Neuronal stem cell (in vitro differentiated cells): ENCODE measurements around the gene TPK1.

ENCODE experiments used
- DNase-seq: peaks from one replicate; pipeline ENCODE4 v3.0.0-alpha.2; 2013; ENCODE audit warnings: low spot score
- H2AFZ ChIP-seq: one replicate; pipeline ENCODE4 v1.6.1; 2013; ENCODE audit warnings: mild to moderate bottlenecking, low read length, inconsistent platforms
- H2AK5ac ChIP-seq: 2 replicates; pipeline ENCODE4 v1.6.1; 2013; ENCODE audit warnings: low read depth, mild to moderate bottlenecking, inconsistent platforms, low read length, moderate library complexity, mixed read lengths
- H2BK120ac ChIP-seq: 2 replicates; pipeline ENCODE4 v1.6.1; 2013; ENCODE audit warnings: low read depth, mild to moderate bottlenecking, inconsistent platforms, low read length, moderate library complexity, mixed read lengths
- H2BK12ac ChIP-seq: one replicate; pipeline ENCODE4 v1.6.1; 2013; ENCODE audit warnings: low read length, inconsistent platforms
- H2BK15ac ChIP-seq: 2 replicates; pipeline ENCODE4 v1.6.1; 2013; ENCODE audit warnings: mild to moderate bottlenecking, low read length, inconsistent platforms, mixed read lengths
- H2BK5ac ChIP-seq: one replicate; pipeline ENCODE4 v1.6.1; 2013; ENCODE audit warnings: inconsistent platforms, mild to moderate bottlenecking, low read length, moderate library complexity
- H3K14ac ChIP-seq: one replicate; pipeline ENCODE4 v1.6.1; 2013; ENCODE audit warnings: low read length, inconsistent platforms
- H3K18ac ChIP-seq: 2 replicates; pipeline ENCODE4 v1.6.1; 2013; ENCODE audit warnings: low read length, inconsistent platforms
- H3K23ac ChIP-seq: 2 replicates; pipeline ENCODE4 v1.6.1; 2013; ENCODE audit warnings: low read depth, mild to moderate bottlenecking, mixed read lengths, low read length, inconsistent platforms; ENCODE audit not compliant: poor library complexity
- H3K27ac ChIP-seq: replicated peaks from 3 replicates; pipeline ENCODE4 v1.5.1; 2013; ENCODE audit warnings: low read length, inconsistent platforms
- H3K27me3 ChIP-seq, 3 experiments: 2 replicates each; pipeline ENCODE4 v1.6.1; 2013; ENCODE audit warnings: low read length in 3 of 3, mild to moderate bottlenecking in 2 of 3, inconsistent platforms in 1 of 3, low read depth in 1 of 3, mixed read lengths in 1 of 3, moderate library complexity in 1 of 3; ENCODE audit not compliant: control insufficient read depth in 3 of 3, insufficient read depth in 3 of 3
- H3K36me3 ChIP-seq, 2 donors: replicated peaks in 1 of 2; 2 replicates each; pipeline ENCODE4 v1.6.1; 2013; ENCODE audit warnings: low read length in 2 of 2; ENCODE audit not compliant: control insufficient read depth in 2 of 2, insufficient read depth in 2 of 2
- H3K4ac ChIP-seq: 2 replicates; pipeline ENCODE4 v1.6.1; 2013; ENCODE audit warnings: inconsistent platforms, mild to moderate bottlenecking, low read length, moderate library complexity
- H3K4me1 ChIP-seq, 2 donors: 1 replicate in 1 of 2; 2 replicates in 1 of 2; pipeline ENCODE4 v1.6.1; 2013; ENCODE audit warnings: low read length in 2 of 2, low read depth in 1 of 2; ENCODE audit not compliant: control insufficient read depth in 2 of 2, insufficient read depth in 1 of 2
- H3K4me2 ChIP-seq: one replicate; pipeline ENCODE4 v1.6.1; 2013; ENCODE audit warnings: mild to moderate bottlenecking, low read length, inconsistent platforms; ENCODE audit not compliant: insufficient read depth, poor library complexity, severe bottlenecking
- H3K4me3 ChIP-seq, 2 donors: 2 replicates each; pipeline ENCODE4 v1.5.1; 2013; ENCODE audit warnings: low read length in 2 of 2, mild to moderate bottlenecking in 2 of 2, inconsistent platforms in 1 of 2, moderate library complexity in 1 of 2
- H3K79me1 ChIP-seq: one replicate; pipeline ENCODE4 v1.6.1; 2013; ENCODE audit warnings: low read depth, mild to moderate bottlenecking, inconsistent platforms, low read length, moderate library complexity
- H3K9ac ChIP-seq: one replicate; pipeline ENCODE4 v1.6.1; 2013; ENCODE audit warnings: mild to moderate bottlenecking, low read depth, low read length, inconsistent platforms; ENCODE audit not compliant: poor library complexity
- H3K9me3 ChIP-seq, 2 donors: replicated peaks in 1 of 2; 2 replicates each; pipeline versions ENCODE3 to v1.6.1; 2013; ENCODE audit warnings: low read length in 2 of 2, mild to moderate bottlenecking in 2 of 2, inconsistent platforms in 1 of 2, low read depth in 1 of 2, mixed read lengths in 1 of 2, moderate library complexity in 1 of 2; ENCODE audit not compliant: control insufficient read depth in 2 of 2, insufficient read depth in 1 of 2
- H4K8ac ChIP-seq: one replicate; pipeline ENCODE4 v1.6.1; 2013; ENCODE audit warnings: low read depth, mild to moderate bottlenecking, inconsistent platforms, low read length, moderate library complexity
- H4K91ac ChIP-seq: one replicate; pipeline ENCODE4 v1.6.1; 2013; ENCODE audit warnings: low read length, low read depth, mild to moderate bottlenecking, inconsistent platforms; ENCODE audit not compliant: poor library complexity
- whole genome bisulfite sequencing, 2 donors: extraction: QIAGEN DNeasy Blood & Tissue Kit; methylation state at CpG; one replicate each; pipeline ENCODE4 v1.1.7; 2013; ENCODE audit warnings: missing lambda C conversion rate in 2 of 2, mixed read lengths in 1 of 2; ENCODE audit not compliant: insufficient read length in 2 of 2, insufficient replicate concordance in 1 of 2; ENCODE audit errors: extremely low coverage in 2 of 2; 5-methylcytosine and 5-hydroxymethylcytosine counted together

The TPK1 gene

GRCh38 chr7:144668503-144668902 lies 167.3 kb downstream of the TPK1 start:
- Histone ChIP-seq H3K9ac (no peak overlapping the region), H2BK120ac (no peak overlapping the region), H2AFZ (no peak overlapping the region), H2BK15ac (no peak overlapping the region), H3K4me2 (no peak overlapping the region), H3K23ac (no peak overlapping the region), H2BK12ac (no peak overlapping the region), H3K79me1 (no peaks in the 10 kb centered on the region), H3K14ac (no peak overlapping the region), H3K18ac (no peak overlapping the region), H3K36me3 (no peaks in the 10 kb centered on the region), H3K4me1 (no peaks in the 10 kb centered on the region), H3K27ac (no peak overlapping the region), H2AK5ac (no peak overlapping the region), H3K4me3 (no peak overlapping the region), H3K9me3 (no peaks in the 10 kb centered on the region), H4K8ac (no peak overlapping the region), H4K91ac (no peak overlapping the region), H3K27me3 (no peaks in the 10 kb centered on the region), H2BK5ac (no peak overlapping the region), H3K4ac (no peak overlapping the region)
- DNase-seq: no peak
- no CpG with 5 or more reads among the region's 1 CpG for WGBS, 2 donors

DNA sequence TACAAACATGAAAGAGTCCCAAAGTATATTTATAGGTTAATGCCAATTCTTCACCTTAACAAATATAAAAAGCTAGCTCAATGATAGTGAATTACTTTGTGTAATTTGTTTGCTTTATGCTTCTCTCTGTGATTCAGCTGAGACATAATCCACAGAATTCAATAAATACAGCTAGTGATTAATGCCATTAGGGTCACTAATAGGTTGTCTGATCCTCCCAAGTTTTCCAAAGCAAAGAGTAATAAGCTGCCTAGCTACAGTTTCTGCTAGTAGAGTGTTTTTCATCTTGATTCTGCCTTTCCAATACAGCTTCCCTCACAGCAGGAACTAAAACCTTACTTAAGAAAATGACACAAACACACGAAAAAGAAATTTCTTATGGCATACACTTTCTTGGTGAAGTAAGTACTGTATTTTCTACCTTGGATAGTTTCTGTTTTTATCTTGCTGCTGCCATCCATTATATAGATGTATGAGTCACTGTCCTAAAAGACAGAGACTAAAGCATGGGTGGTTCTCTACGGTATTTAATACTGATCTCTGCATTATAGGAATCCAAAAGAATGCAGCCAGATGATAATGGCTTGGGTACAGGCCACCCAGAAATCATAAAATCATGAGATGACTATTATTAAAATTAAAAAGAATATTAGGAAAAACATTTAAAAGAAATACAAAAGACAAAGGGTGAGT lies 170.0 kb downstream of the TPK1 start:
- no CpG with 5 or more reads among the region's 2 CpGs for WGBS, 2 donors
- H3K4me3 ChIP-seq: no peak overlapping the region

DNA sequence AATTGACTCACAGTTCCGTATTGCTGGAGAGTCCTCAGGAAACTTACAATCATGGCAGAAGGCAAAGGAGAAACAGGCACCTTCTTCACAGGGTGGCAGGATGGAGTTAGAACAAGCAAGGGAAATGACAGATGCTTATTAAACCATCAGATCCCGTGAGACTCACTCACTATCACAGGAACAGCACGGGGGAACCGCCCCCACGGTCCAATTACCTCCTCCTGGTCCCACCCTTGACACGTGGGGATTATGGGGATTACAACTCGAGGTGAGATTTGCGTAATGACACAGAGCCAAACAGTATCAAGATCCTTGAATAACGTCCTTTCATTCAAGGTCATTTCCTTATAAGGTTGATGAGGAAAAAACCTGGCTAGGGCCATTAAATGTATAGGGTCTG lies 176.6 kb downstream of the TPK1 start:
- Histone ChIP-seq H3K14ac (no peak overlapping the region), H3K27ac (no peak overlapping the region), H4K91ac (no peak overlapping the region), H3K4ac (no peak overlapping the region), H2BK12ac (no peak overlapping the region), H3K18ac (no peak overlapping the region), H2AK5ac (no peak overlapping the region), H4K8ac (no peak overlapping the region), H3K4me1 (no peaks in the 10 kb centered on the region), H3K4me3 (no peak overlapping the region), H3K9me3 (peaks cover 0 to 2% of the 10 kb centered on the region in 2 donors), H3K23ac (no peak overlapping the region), H2AFZ (no peak overlapping the region), H3K9ac (no peak overlapping the region), H2BK120ac (no peak overlapping the region), H2BK5ac (no peak overlapping the region), H3K4me2 (no peak overlapping the region), H3K36me3 (no peaks in the 10 kb centered on the region), H2BK15ac (no peak overlapping the region), H3K27me3 (no peaks in the 10 kb centered on the region), H3K79me1 (no peaks in the 10 kb centered on the region)
- DNase-seq: no peak
- WGBS, 2 donors: no CpG with 5 or more reads among the region's 9 CpGs

More for the DNA sequence above, 170.0 kb downstream of the TPK1 start:
- H2BK12ac ChIP-seq: no peak overlapping the region
- no peak overlapping the region for H4K8ac ChIP-seq
- no peak for DNase-seq
- H3K79me1 ChIP-seq: no peaks in the 10 kb centered on the region
- H3K9me3 ChIP-seq: no peaks in the 10 kb centered on the region
- no peaks in the 10 kb centered on the region for H3K36me3 ChIP-seq
- H3K4me1 ChIP-seq: no peaks in the 10 kb centered on the region
- no peak overlapping the region for H4K91ac ChIP-seq
- H2BK5ac ChIP-seq: no peak overlapping the region
- H3K18ac ChIP-seq: no peak overlapping the region
- H3K9ac ChIP-seq: no peak overlapping the region
- H2BK15ac ChIP-seq: no peak overlapping the region
- H2AFZ ChIP-seq: no peak overlapping the region
- H3K23ac ChIP-seq: no peak overlapping the region
- H3K14ac ChIP-seq: no peak overlapping the region
- H3K27me3 ChIP-seq: no peaks in the 10 kb centered on the region
- no peak overlapping the region for H2AK5ac ChIP-seq
- H2BK120ac ChIP-seq: no peak overlapping the region
- H3K27ac ChIP-seq: no peak overlapping the region
- H3K4me2 ChIP-seq: no peak overlapping the region
- no peak overlapping the region for H3K4ac ChIP-seq

GRCh38 chr7:144656965-144657517 lies 178.8 kb downstream of the TPK1 start:
- Histone ChIP-seq H2BK12ac (no peak overlapping the region), H3K79me1 (no peaks in the 10 kb centered on the region), H3K4ac (no peak overlapping the region), H3K4me3 (no peak overlapping the region), H3K4me2 (no peak overlapping the region), H3K4me1 (no peaks in the 10 kb centered on the region), H3K36me3 (no peaks in the 10 kb centered on the region), H2AFZ (no peak overlapping the region), H3K27ac (no peak overlapping the region), H3K14ac (no peak overlapping the region), H3K9me3 (peaks cover 0 to 2% of the 10 kb centered on the region in 2 donors), H3K27me3 (no peaks in the 10 kb centered on the region), H2BK120ac (no peak overlapping the region), H4K8ac (no peak overlapping the region), H3K9ac (no peak overlapping the region), H4K91ac (no peak overlapping the region), H2AK5ac (no peak overlapping the region), H2BK15ac (no peak overlapping the region), H3K23ac (no peak overlapping the region), H2BK5ac (no peak overlapping the region), H3K18ac (no peak overlapping the region)
- peak; percentile 5 for DNase-seq
- WGBS, 2 donors: no CpG with 5 or more reads among the region's 6 CpGs
